HepG2 (cell line): ENCODE measurements around the gene STOM. TPM values are rescaled to one million over a fixed set of nuclear protein-coding genes. Genes with fewer than 3 reads are reported as not detected.

ENCODE experiments used
- CHD4 ChIP-seq: fragments of 200-600 bp; sonication (generic); IDR thresholded peaks from 2 replicates; pipeline ENCODE4 v1.7.0; 2017; ENCODE audit warnings: mild to moderate bottlenecking, low read length, borderline replicate concordance
- DMTF1 ChIP-seq: sonication (generic); formaldehyde crosslinking; IDR thresholded peaks from 2 replicates; pipeline ENCODE4 v1.4.0; 2020; ENCODE audit warnings: mild to moderate bottlenecking, missing genetic modification reagents
- EED ChIP-seq: sonication (generic); formaldehyde crosslinking; IDR thresholded peaks from 2 replicates; pipeline ENCODE4 v1.5.0; 2020; ENCODE audit warnings: mild to moderate bottlenecking, missing genetic modification reagents
- IRF2 ChIP-seq: IDR thresholded peaks from 2 replicates; pipeline ENCODE4 v1.6.1; 2018; ENCODE audit warnings: missing genetic modification reagents, missing compliant biosample characterization
- KLF12 ChIP-seq: sonication (generic); formaldehyde crosslinking; IDR thresholded peaks from 2 replicates; pipeline ENCODE4 v1.4.0; 2020; ENCODE audit warnings: missing genetic modification reagents, borderline replicate concordance
- RBAK ChIP-seq: sonication (generic); formaldehyde crosslinking; IDR thresholded peaks from 2 replicates; pipeline ENCODE4 v1.5.1; 2020; ENCODE audit warnings: mild to moderate bottlenecking, missing genetic modification reagents
- REST ChIP-seq, 2 experiments: IDR thresholded peaks; 2 replicates each; pipeline ENCODE4 v1.6.1; 2011 to 2012; ENCODE audit warnings: low read length in 2 of 2, borderline replicate concordance in 1 of 2, low read depth in 1 of 2, mild to moderate bottlenecking in 1 of 2, moderate library complexity in 1 of 2
- RORA ChIP-seq: sonication (generic); formaldehyde crosslinking; IDR thresholded peaks from 2 replicates; pipeline ENCODE4 v1.5.0; 2020; ENCODE audit warnings: mild to moderate bottlenecking, missing genetic modification reagents, moderate library complexity
- SOX6 ChIP-seq, 2 experiments: fragments of 450-650 bp in 1 of 2; sonication (generic) in 1 of 2; formaldehyde crosslinking in 1 of 2; IDR thresholded peaks; 2 replicates each; pipeline versions ENCODE4 v1.4.0 to v1.6.1; 2017 to 2020; ENCODE audit warnings: antibody characterized with exemption in 1 of 2, mild to moderate bottlenecking in 1 of 2, missing genetic modification reagents in 1 of 2
- STAT6 ChIP-seq: sonication (generic); formaldehyde crosslinking; IDR thresholded peaks from 2 replicates; pipeline ENCODE4 v1.4.0; 2020; ENCODE audit warnings: missing genetic modification reagents, mild to moderate bottlenecking, borderline replicate concordance
- YY1 ChIP-seq: IDR thresholded peaks from 2 replicates; pipeline ENCODE4 v1.6.1; 2011; ENCODE audit warnings: low read length, low read depth, moderate library complexity, mild to moderate bottlenecking; ENCODE audit not compliant: insufficient read depth, insufficient replicate concordance
- ZFY ChIP-seq: sonication (generic); formaldehyde crosslinking; IDR thresholded peaks from 2 replicates; pipeline ENCODE4 v1.4.0; 2020; ENCODE audit warnings: missing genetic modification reagents
- ZHX1 ChIP-seq: sonication (generic); formaldehyde crosslinking; IDR thresholded peaks from 2 replicates; pipeline ENCODE4 v1.8.1; 2022; ENCODE audit warnings: low read depth, mild to moderate bottlenecking, missing genetic modification reagents
- ZNF34 ChIP-seq: sonication (generic); formaldehyde crosslinking; IDR thresholded peaks from 2 replicates; pipeline ENCODE4 v1.4.0; 2020; ENCODE audit warnings: mild to moderate bottlenecking, missing genetic modification reagents, borderline replicate concordance
- ZNF781 ChIP-seq: sonication (generic); formaldehyde crosslinking; IDR thresholded peaks from 2 replicates; pipeline ENCODE4 v1.5.1; 2020; ENCODE audit warnings: borderline replicate concordance, mild to moderate bottlenecking, missing genetic modification reagents; ENCODE audit errors: not compliant biosample characterization
- polyA plus RNA-seq, 8 experiments: library from polyadenylated mRNA; depleted of rRNA in 3 of 8; stranded (reverse) in 7 of 8; unstranded in 1 of 8; fragments of >200 nt; fragmentation: Illumina TruSeq in 4 of 8; extraction: Trizol in 4 of 8; gene quantifications; 2 replicates each; pipeline versions ENCODE4 v1.2.1 to v1.2.3, GENCODE V29; 2011 to 2016; ENCODE audit warnings: low read depth in 4 of 8, missing spikeins in 1 of 8, mixed read lengths in 1 of 8; ENCODE audit not compliant: insufficient read depth in 1 of 8
- total RNA-seq, 5 experiments: library from RNA; depleted of rRNA; stranded (reverse); fragments of >200 nt; fragmentation: Illumina TruSeq; extraction: Trizol; gene quantifications; 2 replicates each; pipeline ENCODE4 v1.2.3, GENCODE V29; 2016; ENCODE audit warnings: low read depth in 1 of 5

The STOM gene
- total and polyA plus RNA-seq, 2 of the 13 experiments (the other 11 are each of a cell fraction or from before 2014, with no cell fraction given), result 43.6 to 165 TPM

GRCh38 chr9:121296213-121297127, 73.6 kb downstream of the STOM start (continued):
- TF ChIP-seq STAT6 (CRISPR knock-in tag) (no peak), SOX6 (IDR thresholded peaks at IDR 0.05) (no peak), SOX6 (CRISPR knock-in tag; IDR thresholded peaks at IDR 0.05) (peak; percentile 91), KLF12 (peak; percentile 50; the same call in 1 of the 2 replicates), IRF2 (CRISPR knock-in tag) (peak; percentile 79; the same call in 1 of the 2 replicates), DMTF1 (CRISPR knock-in tag) (no peak), ZNF34 (CRISPR knock-in tag) (0 out of 2 replicates have a peak, but pooled peaks have one; percentile 37), CHD4 (peak; percentile 96; the same call in 1 of the 2 replicates), ZHX1 (peak; percentile 52; the same call in 1 of the 2 replicates), YY1 (peak; percentile 51), EED (no peak), RBAK (CRISPR knock-in tag) (0 out of 2 replicates have a peak, but pooled peaks have one; percentile 24), ZNF781 (CRISPR knock-in tag) (no peak), ZFY (peak; percentile 67), REST (IDR thresholded peaks at IDR 0.05; ENCODE audit: borderline replicate concordance in 1 of 2, low read depth in 1 of 2, low read length in 2 of 2) (peak in 1 of 2 experiments; percentile 76; a peak in 1 of 4 replicates), RORA (CRISPR knock-in tag) (no peak)
